Ovary (tissue), 9 donors: ENCODE results near the gene ATP8B3. TPM values are rescaled to one million over a fixed set of nuclear protein-coding genes. Genes with fewer than 3 reads are reported as not detected.

Experiments
- DNase-seq, 5 donors: peaks; one replicate each; pipeline ENCODE4 v3.0.0-alpha.2; 2019 to 2020
- H3K27ac ChIP-seq, 2 donors: fragments of 200-600 bp; one replicate each; pipeline versions ENCODE4 v1.5.1 to v1.8.0; 2019 to 2022
- H3K27me3 ChIP-seq: fragments of 200-600 bp; one replicate; pipeline ENCODE4 v1.8.0; 2022
- H3K36me3 ChIP-seq: fragments of 200-600 bp; sonication (generic); one replicate; pipeline ENCODE4 v1.5.1; 2019
- H3K4me1 ChIP-seq: one replicate; pipeline ENCODE4 v1.8.1; 2013; ENCODE audit warnings: mild to moderate bottlenecking, moderate library complexity; ENCODE audit not compliant: insufficient read depth
- H3K4me3 ChIP-seq: fragments of 200-600 bp; sonication (generic); one replicate; pipeline ENCODE4 v1.5.1; 2017
- H3K9me3 ChIP-seq, 2 donors: fragments of 200-600 bp in 1 of 2; sonication (generic) in 1 of 2; one replicate each; pipeline versions ENCODE4 v1.5.1 to v1.8.1; 2013 to 2019; ENCODE audit warnings: mild to moderate bottlenecking in 1 of 2, moderate library complexity in 1 of 2
- EP300 ChIP-seq: sonication (generic); formaldehyde crosslinking; IDR thresholded peaks from one replicate; pipeline ENCODE4 v1.6.1; 2017; ENCODE audit warnings: antibody characterized with exemption
- POLR2A ChIP-seq: fragments of 450-650 bp; IDR thresholded peaks from one replicate; pipeline ENCODE4 v1.6.1; 2017; ENCODE audit warnings: antibody characterized with exemption, mild to moderate bottlenecking, moderate library complexity
- WGBS, 3 donors: extraction: QIAGEN DNeasy Blood & Tissue Kit in 1 of 3; methylation state at CpG; one replicate each; pipeline versions ENCODE4 v1.1.5 to v1.1.7; 2013 to 2017; 5-methylcytosine and 5-hydroxymethylcytosine counted together
- intact Hi-C, 4 donors: fragments of 100-400 bp; cut with DNase I; formaldehyde crosslinking; loops; one replicate each; pipeline versions ENCODE4 v1.11.0 to v1.15.1; 2022 to 2023
- polyA plus RNA-seq, 2 donors: library from polyadenylated mRNA; stranded (reverse); fragments of 200-250 nt in 1 of 2; fragments of 350-450 nt in 1 of 2; fragmentation: Illumina TruSeq in 1 of 2; extraction: RNeasy Lipid Tissue Mini Kit (QIAGEN cat#74804) in 1 of 2; gene quantifications; one replicate each; pipeline ENCODE4 v1.2.3, GENCODE V29; 2013 to 2014
- total RNA-seq, 7 donors: library from RNA; depleted of rRNA in 2 of 7; stranded (reverse); fragments of >200 nt in 2 of 7; fragmentation: NEBNext Ultra II Directional in 3 of 7; extraction: Animal tissue kit (Norgen Biotek cat#: 25700) in 3 of 7; gene quantifications; one replicate each; pipeline versions ENCODE4 v1.1.0 to v1.2.4, GENCODE V29; 2016 to 2023
- TF ChIP-seq, protein P1 (sequence below), 3 donors: fragments of 450-650 bp in 2 of 3; fragments of 200-600 bp in 1 of 3; IDR thresholded peaks; one replicate each; pipeline versions ENCODE4 v1.5.1 to v1.8.0; 2016 to 2022; ENCODE audit warnings: antibody characterized with exemption in 3 of 3, mild to moderate bottlenecking in 1 of 3
- donor health status: DM: no; HTN: no; CAD: no; lungs with moderate emphysema.
- donor health status: DM: no; HTN: no; CAD: no.
- donor health status: Bipolar disorder and iron deficiency.
- donor health status: DM: yes; HTN: yes; CAD: no.
- donor health status: DM: no; HTN: no; CAD: no.
- donor health status: DM: yes; HTN: yes; CAD: no.

ATP8B3 gene
- total and polyA plus RNA-seq, 9 donors, result 0.72 to 3.2 (median 1.5) TPM

DNA sequence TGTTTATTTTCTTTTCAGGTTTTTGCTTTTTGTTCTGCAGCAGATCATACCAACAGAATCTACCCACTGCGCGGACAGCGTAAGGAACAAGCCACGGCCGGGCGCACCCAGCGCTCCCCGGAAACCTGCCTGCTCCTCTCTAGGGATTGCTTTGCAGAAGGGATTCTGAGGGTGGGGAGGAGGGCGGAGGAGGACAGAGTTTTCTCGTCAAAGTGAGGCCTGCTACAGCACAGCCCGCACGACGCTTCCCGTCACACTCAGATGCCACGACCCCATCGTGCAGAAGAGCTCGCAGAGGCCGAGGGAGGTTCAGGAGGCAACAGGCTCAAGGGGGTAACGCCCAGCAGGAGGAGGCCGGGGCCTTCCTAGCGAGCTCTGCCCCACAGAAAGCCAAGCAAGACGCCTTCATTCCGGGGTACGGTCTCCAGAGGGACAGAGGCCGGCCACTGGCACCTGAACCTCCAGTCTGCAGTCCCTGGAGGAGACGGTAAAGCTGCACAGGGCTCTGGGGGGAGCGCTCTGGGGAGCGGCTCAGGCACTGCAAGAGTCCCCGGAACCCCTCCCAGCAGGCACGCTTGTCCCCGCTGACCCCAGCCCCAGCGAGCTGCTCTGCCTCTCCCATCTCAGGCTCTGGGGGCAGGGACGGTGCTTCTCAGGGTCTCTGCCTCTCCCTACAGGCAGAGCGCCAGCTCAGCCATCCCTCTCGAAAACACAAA lies 29.3 kb upstream of the ATP8B3 start:
- H3K9me3 ChIP-seq, result no peaks in the 10 kb centered on the region
- intact Hi-C loops, result no loop called here
- no peak for DNase-seq
- H3K4me3 ChIP-seq, result no peak overlapping the region
- H3K36me3 ChIP-seq, result no peaks in the 10 kb centered on the region
- no peak for TF ChIP-seq POLR2A
- TF ChIP-seq, protein P1, sequence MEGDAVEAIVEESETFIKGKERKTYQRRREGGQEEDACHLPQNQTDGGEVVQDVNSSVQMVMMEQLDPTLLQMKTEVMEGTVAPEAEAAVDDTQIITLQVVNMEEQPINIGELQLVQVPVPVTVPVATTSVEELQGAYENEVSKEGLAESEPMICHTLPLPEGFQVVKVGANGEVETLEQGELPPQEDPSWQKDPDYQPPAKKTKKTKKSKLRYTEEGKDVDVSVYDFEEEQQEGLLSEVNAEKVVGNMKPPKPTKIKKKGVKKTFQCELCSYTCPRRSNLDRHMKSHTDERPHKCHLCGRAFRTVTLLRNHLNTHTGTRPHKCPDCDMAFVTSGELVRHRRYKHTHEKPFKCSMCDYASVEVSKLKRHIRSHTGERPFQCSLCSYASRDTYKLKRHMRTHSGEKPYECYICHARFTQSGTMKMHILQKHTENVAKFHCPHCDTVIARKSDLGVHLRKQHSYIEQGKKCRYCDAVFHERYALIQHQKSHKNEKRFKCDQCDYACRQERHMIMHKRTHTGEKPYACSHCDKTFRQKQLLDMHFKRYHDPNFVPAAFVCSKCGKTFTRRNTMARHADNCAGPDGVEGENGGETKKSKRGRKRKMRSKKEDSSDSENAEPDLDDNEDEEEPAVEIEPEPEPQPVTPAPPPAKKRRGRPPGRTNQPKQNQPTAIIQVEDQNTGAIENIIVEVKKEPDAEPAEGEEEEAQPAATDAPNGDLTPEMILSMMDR (IDR thresholded peaks at IDR 0.05), result no peak
- TF ChIP-seq EP300, result no peak
- H3K27me3 ChIP-seq, result no peaks in the 10 kb centered on the region
- WGBS, 3 donors, result 66 to 71% (median 68%) methylated on average over 27 to 35 of the region's 35 CpGs
- H3K4me1 ChIP-seq, result peaks cover 18% of the 10 kb centered on the region
- H3K27ac ChIP-seq, result no peak overlapping the region

DNA sequence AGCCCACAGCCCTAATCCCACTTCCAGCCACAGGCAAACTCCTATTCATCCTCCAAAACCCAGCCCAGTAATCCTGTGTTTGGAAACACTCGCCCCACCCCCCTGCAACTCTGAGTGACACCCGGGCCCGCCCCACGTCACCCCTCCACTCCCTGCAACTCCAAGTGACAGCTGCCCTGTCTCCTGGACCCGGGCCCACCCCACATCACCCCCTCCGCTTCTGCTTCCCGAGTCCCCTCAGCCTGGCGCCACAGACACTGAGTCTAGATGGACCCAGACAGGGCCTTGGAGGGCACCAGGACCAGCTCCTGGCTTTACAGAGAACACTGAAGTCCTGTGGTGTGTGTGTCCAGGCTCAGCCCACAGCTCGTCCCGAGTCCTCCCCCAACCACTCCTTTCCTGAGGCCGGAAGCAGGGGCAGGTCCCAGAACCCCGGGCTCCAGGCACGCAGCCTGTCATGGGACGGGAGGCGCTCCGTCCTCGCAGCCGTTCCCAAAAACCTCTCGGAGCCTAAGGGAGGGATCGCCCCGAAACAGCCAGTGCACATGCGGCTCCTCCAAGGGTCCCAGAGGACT lies 28.6 kb upstream of the ATP8B3 start:
- no peak overlapping the region for H3K4me3 ChIP-seq
- H3K4me1 ChIP-seq, result peaks cover 10% of the 10 kb centered on the region
- DNase-seq, result no peak
- no peaks in the 10 kb centered on the region for H3K36me3 ChIP-seq
- no peaks in the 10 kb centered on the region for H3K9me3 ChIP-seq
- intact Hi-C loops, result no loop called here
- no peak overlapping the region for H3K27ac ChIP-seq
- TF ChIP-seq POLR2A (no peak), EP300 (no peak)
- TF ChIP-seq, protein P1 (IDR thresholded peaks at IDR 0.05), result no peak
- WGBS, 3 donors, result 49 to 67% (median 51%) methylated on average over 21 to 22 of the region's 22 CpGs
- H3K27me3 ChIP-seq, result no peaks in the 10 kb centered on the region

DNA sequence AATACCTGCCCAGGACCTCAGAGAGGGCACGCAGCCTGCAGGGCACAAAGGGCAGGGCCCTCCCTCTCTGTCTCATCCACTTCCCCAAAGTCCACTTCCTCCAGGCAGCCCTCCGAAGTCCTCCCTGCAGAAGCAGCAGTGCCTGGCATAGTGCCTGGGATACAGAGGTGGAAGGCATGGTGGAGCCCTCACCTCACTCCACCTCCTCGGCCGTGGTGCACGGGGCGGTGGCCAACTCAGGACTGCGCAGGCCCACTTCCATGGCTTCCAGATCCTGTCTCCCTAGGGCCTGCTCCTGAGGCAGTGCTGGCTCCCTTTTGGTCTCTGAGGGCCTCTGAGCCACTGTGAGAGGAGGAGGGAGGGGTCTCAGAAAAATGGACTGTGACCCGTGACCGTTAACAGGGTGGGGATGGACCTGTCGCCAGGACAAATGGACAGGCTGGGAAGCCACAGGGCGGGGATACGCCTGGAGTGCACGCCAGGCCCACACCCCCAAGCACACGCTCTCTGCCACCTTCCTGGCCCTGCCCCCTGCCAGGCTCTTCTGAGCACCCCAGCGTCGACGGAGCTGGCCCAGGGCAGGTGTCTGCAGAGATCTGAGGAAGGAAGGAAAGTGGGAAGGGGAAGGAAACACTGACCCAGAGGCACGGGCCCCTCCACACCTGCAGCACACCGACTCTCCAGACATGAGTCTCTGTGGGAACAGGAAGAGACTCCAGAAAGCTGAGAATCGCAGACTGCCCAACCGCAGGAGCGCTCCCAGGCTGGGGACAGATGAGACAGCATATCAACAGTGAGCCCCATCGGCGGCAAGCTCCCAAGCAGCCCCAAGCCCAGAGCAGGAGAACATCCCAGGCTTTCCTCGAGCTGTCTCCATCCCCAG lies 27.8 kb upstream of the ATP8B3 start:
- Histone ChIP-seq H3K36me3 (no peaks in the 10 kb centered on the region), H3K27me3 (no peaks in the 10 kb centered on the region), H3K4me1 (peaks cover 9% of the 10 kb centered on the region), H3K27ac (no peak overlapping the region), H3K9me3 (no peaks in the 10 kb centered on the region), H3K4me3 (no peak overlapping the region)
- DNase-seq, result no peak
- intact Hi-C loops, result no loop called here
- TF ChIP-seq EP300, result no peak
- TF ChIP-seq, protein P1 (IDR thresholded peaks at IDR 0.05), result no peak
- no peak for TF ChIP-seq POLR2A
- 73 to 82% (median 81%) methylated on average over 25 of the region's 25 CpGs for WGBS, 3 donors

DNA sequence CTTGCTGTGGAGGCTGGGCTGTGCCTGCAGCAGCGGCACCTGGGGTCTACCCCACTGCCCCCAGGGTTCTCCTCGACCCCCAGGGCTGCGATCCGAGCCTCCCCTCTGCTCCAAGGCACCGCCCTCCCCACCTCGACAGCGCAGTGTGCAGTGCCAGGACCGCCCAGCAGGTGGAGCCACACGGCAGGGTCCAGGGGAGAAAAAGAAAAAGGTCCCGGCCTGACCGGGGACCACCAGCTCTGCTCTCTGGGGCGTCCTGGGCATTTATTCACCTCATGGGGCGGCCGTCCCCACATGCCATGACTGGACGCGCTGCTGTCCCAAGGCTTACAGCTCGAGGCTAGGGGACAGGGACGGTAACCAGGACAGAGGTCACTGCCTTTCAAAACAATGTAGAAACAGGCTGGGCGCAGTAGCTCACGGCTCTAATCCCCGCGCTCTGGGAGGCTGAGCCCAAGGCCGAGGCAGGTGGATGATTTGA lies 25.6 kb upstream of the ATP8B3 start:
- 24 to 40% (median 27%) methylated on average over 15 to 23 of the region's 23 CpGs for WGBS, 3 donors

More for the DNA sequence above, 25.6 kb upstream of the ATP8B3 start:
- TF ChIP-seq, protein P1 (IDR thresholded peaks at IDR 0.05), result peak; percentile 16 to 45 (median 35)
- TF ChIP-seq POLR2A, result no peak
- no peak for TF ChIP-seq EP300
- Histone ChIP-seq H3K36me3 (no peaks in the 10 kb centered on the region), H3K27me3 (no peaks in the 10 kb centered on the region), H3K27ac (no peak overlapping the region), H3K9me3 (no peaks in the 10 kb centered on the region), H3K4me1 (peaks cover 27% of the 10 kb centered on the region), H3K4me3 (no peak overlapping the region)
- DNase-seq, result peak in 1 of 5 donors; percentile 59
- intact Hi-C loops, result no loop called here
